ENCODE results near the gene AFG1L.

DNA sequence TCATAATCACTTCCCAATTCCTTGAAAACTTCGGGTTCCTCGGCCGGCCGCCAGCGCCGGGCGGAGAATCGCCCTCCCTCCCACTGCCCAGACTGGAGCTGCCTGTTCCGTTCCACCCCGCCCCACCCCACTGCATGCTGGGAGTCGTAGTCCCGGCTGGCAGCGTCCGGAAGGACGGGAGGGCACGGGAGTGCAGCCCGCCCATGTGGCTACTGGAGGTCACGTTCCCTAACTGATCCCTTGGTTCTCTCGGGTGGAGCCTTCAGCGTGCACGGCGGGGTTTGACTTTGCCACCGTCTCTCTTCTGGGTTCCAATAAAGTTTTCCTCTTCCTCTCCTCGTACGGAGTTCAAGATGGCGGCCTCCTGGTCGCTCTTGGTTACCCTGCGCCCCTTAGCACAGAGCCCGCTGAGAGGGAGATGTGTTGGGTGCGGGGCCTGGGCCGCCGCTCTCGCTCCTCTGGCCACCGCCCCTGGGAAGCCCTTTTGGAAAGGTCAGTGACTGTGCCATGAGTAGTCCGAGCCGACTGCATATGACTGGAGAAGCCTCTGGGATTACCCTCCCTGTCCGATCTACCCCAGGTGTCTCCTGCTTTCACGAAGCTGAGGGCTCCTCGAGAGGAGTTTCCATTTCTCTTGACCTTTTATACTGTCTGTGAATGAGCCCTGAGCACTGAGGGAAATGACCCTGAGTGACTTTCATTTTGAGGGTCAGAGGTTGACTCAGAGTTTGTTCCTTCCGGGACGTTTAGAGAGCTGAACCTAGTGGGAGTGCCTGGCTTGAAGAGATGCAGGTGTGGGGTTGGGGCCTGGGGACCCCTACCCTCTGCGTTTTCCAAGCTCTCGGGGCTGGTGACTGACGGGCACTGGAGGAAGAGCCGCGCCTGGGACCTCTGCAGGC is at the start of gene AFG1L:
- TF ChIP-seq ZNF384 (IDR thresholded peaks at IDR 0.05) (no peak), TARDBP (IDR thresholded peaks at IDR 0.05) (no peak), FOXA1 (IDR thresholded peaks at IDR 0.05) (no peak)

Measured in HEK293T (cell line).